ENCODE measurements around the gene TAGLN.
"Not testable (repeated sequence)": the region's sequence is repeated elsewhere in the genome, so short reads cannot be mapped to it uniquely, and the experiment has no call there.

The TAGLN gene

DNA sequence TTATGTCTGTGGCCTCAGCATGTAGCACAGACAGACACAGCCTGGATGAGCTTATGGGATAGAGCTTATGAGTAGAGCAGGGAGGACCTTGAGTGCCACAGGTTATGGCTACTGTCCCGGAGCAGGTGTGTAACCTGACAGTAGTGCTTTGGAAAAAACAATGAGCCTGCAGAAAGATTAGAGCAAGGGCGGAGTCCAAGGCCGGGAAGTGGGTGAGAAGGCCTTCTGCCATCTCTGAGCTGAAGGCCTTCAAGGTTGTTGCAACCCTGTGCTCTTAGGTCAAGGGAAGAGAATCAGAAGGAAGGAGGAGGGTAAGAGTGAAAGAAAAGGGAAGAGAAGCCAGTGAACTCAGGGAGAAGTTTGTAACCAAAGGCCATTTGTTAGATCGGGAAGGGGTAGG lies 3.9 kb upstream of the TAGLN start:
- FAIRE-seq: no peak
- no peak for DNase-seq (ENCODE audit: insufficient read length, low spot score)

DNA sequence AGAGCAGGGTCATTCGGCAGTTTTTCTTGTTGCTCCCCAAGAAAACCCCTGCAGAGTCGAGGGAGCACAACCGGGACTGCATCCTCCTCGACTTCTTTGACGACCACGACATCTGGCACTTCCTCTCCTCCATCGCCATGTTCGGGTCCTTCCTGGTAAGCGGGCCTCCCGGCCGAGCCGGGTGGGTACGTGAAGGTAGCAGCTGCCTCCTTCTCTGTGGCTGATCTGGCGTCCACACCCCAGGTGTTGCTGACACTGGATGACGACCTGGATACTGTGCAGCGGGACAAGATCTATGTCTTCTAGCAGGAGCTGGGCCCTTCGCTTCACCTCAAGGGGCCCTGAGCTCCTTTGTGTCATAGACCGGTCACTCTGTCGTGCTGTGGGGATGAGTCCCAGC lies 3.4 kb upstream of the TAGLN start:
- DNase-seq (ENCODE audit: insufficient read length, low spot score): no peak
- FAIRE-seq: no peak

DNA sequence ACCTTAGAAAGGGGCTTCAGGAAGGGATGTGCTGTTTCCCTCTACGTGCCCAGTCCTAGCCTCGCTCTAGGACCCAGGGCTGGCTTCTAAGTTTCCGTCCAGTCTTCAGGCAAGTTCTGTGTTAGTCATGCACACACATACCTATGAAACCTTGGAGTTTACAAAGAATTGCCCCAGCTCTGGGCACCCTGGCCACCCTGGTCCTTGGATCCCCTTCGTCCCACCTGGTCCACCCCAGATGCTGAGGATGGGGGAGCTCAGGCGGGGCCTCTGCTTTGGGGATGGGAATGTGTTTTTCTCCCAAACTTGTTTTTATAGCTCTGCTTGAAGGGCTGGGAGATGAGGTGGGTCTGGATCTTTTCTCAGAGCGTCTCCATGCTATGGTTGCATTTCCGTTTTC lies 2.2 kb upstream of the TAGLN start:
- no peak for FAIRE-seq

DNA sequence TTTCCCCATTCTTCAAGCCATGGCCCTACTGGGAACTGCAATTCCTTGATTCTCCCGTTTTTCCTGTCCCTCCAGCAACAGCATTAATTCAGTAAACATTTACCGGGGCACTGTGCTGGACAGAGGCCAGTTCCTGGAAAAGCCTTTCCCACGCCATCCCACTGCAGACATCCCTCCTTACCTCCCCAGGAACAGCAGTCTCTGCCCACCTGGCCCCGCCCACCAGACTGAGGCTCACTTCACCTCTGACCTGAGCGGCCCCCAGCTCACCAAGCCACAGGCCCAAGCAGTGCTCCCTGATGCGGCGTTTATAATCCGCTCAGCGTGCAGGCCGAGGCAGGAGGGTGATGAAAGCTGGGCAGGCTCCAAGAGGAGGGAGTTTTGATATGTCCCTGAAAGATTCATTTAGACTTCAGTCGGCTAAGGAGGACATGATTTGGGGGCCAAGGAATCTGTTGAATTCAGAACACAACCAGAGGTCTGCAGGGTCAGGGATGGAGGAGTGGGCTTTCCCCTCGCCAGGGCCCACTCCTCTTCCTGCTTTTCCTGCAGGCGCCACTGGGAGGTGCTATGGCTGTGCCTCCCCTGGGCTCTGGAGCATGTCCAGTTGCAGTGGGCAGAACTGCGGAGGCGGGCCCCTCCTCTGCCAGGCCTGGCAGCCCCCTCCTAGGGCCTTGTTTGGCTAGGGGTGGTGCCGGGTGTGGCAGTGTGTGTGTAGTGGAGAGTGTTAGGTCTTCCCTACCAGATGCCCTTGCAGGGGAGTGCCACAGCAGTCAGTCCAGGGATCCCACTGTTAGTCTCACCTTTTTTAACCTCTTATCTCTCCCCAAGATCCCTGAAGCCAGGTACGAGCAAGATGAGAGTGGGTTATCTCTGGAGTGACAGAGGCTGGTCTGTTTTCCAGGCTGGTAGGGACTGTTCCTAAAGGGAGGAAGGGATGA lies 1.4 kb upstream of the TAGLN start:
- DNase-seq (ENCODE audit: insufficient read length, low spot score) (no peak), FAIRE-seq (no peak)

More for the DNA sequence above, 2.2 kb upstream of the TAGLN start:
- no peak for DNase-seq (ENCODE audit: insufficient read length, low spot score)

DNA sequence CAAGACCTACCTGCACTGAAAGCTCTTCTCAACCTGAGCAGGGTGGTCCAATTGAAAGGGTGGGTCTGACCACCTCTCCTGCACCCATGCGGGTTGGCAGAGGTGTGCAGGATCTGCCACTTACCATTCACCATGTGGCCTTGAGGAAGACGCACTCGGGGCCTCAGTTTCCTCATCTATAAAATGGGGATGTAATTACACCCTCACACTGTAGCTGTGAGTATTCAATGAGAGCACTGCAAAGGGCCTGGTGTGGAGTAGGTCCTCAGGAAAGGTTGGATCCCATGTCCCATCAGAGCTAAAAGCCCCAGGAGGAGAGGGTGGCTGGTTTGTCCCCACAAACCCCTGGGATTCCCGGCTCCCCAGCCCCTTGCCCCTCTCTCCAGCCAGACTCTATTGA lies 557 bp upstream of the TAGLN start:
- no peak for FAIRE-seq
- no peak for DNase-seq (ENCODE audit: insufficient read length, low spot score)

DNA sequence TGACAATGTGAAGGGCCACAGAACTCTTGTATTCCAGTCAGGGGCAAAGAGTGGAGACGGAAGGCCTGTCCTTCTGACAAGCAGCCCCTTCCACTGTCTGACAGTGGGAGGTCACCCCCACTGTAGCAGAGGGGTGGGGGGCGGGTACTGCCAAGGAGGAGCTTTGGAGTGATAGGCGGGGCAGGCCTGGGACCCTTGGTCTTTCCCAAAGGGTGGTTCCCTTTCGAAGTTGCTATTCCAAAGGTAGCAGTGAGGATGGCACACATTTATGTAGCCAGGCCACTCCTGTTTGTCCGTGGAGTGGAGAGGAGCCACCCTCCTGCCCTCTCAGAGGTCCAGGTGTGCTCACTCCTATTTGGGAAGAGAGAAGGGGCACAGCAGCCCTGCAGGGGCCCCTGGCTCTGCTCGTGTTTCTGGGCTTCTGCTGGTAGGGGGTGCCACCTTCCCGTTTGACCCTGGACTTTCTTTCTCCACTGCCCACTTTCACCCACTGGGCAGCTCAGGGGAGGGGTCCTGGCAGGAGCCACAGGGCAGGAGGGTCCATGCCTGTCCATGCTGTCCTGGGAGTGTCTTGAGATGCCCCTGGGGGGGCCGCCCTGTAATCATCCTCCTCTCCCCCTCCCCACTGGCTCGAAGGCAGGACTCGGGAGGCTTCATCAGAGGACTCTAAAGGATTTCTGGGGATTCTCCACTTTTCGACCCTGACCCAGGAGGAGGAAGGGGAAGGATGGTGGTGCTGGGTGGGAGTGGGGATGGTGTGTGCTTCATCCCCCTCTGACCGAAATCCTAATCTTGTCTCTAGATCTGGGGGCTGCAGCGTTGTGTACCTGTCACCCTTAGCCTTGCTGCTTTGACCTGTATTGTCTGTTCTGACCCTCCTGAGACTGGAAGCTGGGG lies 994 bp downstream of the TAGLN start:
- FAIRE-seq (no peak), DNase-seq (ENCODE audit: insufficient read length, low spot score) (no peak)

DNA sequence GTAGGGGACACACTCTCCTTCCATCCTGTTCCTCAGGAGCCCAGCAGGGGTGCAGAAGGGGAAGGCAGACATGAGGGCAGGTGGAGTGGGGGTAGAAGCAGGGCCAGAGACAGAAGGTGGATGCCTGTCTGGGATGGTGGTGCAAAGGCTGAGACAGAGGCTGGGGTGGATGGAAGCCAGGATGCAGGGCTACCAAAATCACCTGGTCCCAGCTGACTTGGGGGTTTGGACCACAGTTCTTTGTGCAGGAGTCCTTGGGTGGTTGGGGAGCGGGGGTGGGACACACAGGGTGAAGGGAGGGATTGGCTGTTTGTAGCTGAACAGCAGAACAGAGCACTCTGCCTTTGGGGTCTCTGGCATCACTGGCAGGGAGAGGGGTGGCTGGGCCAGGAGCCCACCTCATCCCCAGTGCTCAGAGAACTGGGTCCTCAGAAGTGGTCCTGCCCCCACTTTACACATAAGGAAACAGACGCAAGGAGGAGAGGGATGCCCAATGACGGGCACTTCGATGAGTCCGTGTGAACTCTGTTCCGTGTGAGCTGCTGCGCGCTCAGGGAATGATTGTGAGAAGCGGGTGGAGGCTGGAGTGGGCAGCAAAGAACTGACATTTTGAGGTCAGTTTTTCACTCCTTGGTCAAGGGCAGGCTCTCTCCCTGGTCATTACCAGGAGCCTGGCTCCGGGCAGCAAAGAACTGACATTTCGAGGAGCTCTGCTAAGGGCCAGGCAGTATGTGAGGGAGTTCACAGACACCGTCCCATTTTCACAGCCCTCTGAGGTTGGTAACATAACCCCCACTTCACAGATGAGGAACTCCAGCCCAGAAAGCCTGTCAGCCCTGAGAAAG lies 1.9 kb downstream of the TAGLN start:
- FAIRE-seq (no peak), DNase-seq (ENCODE audit: insufficient read length, low spot score) (no peak)

DNA sequence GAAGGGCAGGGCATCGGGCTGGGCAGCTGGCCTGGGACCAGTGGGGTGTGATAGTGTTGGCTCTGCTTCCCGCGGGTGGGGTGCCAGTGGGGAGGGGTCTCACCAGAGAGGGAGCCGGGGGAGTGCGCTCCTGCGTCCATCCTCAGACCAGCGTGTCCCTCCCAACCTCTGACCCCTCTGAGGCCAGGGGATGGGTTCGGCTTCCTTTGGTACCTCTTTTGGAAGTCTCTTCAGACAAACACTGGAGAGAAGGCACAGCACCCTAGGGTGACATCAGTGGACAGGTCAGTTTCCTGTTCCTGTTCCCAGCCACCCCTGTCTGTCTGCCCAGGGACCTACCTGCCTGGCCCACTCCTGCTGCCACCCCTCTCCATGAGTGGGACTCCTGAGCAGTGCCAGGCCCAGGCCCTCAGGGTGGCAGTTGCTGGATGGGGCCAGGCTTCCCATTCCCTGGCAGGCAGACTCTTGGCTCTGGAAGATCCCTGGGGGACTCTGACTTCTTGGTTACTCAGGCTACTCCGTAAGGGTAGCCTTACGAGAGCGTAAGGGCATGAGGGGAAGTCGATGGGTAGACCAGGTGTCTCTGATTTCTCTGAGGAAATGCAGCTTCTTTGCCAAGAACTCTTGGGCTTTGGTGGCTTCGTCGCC lies 2.6 kb downstream of the TAGLN start:
- FAIRE-seq: no peak
- DNase-seq (ENCODE audit: insufficient read length, low spot score): no peak

DNA sequence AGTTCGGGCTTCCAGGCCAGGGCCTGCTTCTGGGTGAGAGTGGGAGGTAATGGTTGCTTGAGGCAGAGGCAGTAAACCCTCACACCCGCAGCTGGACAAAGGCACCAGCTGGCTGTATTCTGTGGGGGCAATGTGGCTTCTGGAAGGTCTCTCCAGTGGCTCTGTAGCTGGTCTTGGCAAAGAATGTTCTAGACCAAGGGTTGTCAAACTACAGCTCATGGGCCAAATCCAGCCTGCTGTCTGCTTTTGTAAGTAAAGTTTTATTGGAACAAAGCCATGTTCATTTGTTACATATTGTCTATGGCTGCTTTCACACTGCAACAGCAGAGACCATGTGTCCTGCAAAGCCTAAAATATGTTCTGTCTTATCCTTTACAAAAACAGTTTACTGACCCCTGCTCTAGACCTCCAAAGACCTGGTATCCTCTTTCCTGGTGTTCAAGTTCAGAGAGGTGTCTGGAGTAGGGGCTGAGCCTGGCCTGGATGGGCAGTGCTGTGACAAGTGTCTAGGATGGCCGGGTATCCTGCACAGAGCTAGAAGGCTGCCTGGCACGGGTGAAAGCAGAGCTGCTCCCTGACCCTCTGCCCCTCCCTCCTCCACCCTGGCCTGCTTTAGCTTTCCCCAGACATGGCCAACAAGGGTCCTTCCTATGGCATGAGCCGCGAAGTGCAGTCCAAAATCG lies 3.4 kb downstream of the TAGLN start:
- DNase-seq (ENCODE audit: insufficient read length, low spot score) (no peak), FAIRE-seq (no peak)

DNA sequence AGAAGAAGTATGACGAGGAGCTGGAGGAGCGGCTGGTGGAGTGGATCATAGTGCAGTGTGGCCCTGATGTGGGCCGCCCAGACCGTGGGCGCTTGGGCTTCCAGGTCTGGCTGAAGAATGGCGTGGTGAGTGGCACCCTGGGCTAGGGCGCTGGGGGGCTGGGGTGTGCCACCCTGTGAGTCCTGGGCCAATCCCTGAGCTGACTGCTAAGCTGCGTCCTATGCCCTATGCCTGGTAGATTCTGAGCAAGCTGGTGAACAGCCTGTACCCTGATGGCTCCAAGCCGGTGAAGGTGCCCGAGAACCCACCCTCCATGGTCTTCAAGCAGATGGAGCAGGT lies 3.9 kb downstream of the TAGLN start:
- DNase-seq (ENCODE audit: insufficient read length, low spot score) (no peak), FAIRE-seq (no peak)

DNA sequence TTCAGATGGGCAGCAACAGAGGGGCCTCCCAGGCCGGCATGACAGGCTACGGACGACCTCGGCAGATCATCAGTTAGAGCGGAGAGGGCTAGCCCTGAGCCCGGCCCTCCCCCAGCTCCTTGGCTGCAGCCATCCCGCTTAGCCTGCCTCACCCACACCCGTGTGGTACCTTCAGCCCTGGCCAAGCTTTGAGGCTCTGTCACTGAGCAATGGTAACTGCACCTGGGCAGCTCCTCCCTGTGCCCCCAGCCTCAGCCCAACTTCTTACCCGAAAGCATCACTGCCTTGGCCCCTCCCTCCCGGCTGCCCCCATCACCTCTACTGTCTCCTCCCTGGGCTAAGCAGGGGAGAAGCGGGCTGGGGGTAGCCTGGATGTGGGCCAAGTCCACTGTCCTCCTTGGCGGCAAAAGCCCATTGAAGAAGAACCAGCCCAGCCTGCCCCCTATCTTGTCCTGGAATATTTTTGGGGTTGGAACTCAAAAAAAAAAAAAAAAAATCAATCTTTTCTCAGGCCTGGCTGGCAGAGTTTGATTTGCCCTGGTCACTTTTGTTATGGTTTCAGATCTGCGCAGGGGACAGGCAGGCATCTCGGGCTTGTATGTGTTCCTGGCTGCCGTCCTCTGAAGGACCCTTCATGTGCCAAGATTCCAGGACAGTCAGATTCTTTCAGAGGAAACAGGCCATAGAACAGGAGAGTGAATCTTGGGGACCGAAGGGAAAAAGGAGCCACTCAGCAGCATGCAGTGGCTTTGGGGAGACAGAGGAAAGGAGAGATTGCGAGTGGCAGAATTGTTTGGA lies 5.3 kb downstream of the TAGLN start:
- DNase-seq (ENCODE audit: insufficient read length, low spot score): no peak
- no peak for FAIRE-seq

DNA sequence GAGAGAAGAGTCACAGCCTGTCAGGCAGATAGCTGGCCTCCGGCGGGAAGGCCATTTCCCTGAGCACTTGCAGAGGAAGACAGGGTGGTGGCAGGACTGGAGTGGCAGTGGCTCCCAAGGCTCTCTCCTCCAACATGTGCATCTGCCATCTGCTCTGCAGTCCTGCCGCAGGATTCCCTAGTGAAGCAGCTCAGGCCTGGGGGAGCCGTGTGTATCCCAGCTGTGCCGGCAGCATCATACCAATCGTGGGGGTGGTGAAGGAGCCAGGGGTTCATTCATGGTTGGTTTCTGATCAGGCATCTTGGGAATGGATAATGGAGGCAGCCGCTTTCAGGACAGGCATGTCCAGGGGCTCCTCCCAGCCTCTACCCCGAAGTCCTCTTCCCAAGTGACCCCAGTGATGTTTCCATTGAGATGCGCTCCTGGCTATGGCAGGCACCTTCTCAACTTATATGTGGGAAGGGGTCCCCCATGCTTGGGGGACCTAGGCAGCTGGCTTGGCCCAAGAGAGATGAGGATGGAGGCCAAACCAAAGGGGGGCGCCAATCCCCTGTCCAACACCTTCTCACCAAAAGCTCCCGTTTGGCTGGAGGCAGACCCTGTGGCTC lies 6.1 kb downstream of the TAGLN start:
- FAIRE-seq: no peak
- no peak for DNase-seq (ENCODE audit: insufficient read length, low spot score)

DNA sequence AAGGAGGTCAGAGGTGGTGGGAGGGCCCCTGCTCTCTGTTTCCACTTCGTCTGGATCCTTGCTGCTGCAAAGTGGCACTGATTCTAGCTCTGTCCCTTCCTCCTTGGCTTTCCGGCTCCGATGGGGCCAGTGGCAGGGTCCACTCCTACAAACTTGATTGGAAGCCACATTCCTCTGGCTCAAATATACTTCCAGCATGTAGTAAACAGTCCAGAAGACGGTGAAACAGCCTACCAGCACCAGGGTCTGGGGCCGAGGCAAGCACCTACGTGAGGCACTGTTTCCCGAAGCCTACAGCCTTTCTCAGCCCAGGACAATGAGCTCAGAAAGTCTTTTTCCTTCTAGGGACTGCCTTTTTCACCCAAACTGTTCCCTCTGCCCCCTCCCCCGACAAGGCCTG lies 6.9 kb downstream of the TAGLN start:
- DNase-seq (ENCODE audit: insufficient read length, low spot score): not testable (repeated sequence)
- peak; percentile 53 for FAIRE-seq

DNA sequence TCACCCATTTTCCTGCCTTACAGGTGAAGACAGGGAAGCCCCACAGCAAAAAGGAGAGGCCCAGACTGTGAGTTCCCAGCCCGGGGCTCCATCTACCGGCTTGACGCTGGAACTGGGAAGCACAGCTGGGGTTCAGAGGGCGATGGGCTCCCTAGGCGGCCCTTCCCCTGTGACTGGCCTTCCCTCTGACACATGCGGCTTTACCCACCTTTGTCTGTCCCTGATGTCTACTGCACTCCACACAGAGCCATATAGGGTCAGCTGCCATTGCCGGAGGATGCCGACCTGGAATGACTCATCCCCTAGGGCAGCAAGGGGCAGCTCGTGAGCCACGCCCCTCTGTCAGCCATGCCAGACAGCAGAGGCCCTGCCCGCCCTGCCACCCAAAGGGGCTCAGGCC lies 7.7 kb downstream of the TAGLN start:
- not testable (repeated sequence) for DNase-seq (ENCODE audit: insufficient read length, low spot score); FAIRE-seq

DNA sequence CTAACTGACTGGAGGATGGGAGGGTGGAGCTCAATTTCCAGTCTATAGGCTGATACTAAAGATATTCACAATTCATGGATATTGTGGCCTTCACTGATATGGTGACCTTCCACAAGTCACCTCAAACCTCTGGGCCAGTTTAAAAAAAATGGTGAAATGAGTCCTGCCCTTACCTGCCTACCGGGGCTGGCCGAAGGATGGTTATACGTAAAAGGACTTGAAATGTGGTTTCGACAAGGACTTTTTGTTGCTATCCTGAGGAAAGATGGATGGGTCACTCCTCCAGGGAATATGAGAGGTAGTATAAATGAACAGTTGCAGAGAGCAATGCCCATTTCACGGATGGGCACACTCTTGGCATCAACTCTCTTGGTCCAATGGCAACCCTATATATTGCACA lies 8.3 kb downstream of the TAGLN start:
- DNase-seq (ENCODE audit: insufficient read length, low spot score); FAIRE-seq: not testable (repeated sequence)

DNA sequence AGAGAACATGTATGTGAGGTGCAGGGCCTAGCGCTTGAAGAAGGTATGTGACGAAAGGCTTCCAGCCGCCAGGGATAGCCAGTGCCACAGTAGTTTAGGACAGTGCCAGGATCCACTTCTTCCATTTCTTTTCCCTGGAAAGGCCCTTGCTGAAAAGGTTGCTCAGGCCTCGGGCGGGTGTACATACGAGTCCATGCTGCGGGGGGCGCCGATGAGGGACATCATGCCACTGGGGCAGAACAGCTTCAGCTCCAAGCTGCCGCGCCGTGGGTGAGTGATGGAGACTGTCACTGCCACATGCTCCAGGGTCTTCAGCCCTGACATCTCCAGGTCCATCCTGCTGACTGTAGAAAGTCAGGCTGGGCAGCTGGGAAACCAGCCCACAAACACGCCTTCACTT lies 9.5 kb downstream of the TAGLN start:
- FAIRE-seq; DNase-seq (ENCODE audit: insufficient read length, low spot score): not testable (repeated sequence)

DNA sequence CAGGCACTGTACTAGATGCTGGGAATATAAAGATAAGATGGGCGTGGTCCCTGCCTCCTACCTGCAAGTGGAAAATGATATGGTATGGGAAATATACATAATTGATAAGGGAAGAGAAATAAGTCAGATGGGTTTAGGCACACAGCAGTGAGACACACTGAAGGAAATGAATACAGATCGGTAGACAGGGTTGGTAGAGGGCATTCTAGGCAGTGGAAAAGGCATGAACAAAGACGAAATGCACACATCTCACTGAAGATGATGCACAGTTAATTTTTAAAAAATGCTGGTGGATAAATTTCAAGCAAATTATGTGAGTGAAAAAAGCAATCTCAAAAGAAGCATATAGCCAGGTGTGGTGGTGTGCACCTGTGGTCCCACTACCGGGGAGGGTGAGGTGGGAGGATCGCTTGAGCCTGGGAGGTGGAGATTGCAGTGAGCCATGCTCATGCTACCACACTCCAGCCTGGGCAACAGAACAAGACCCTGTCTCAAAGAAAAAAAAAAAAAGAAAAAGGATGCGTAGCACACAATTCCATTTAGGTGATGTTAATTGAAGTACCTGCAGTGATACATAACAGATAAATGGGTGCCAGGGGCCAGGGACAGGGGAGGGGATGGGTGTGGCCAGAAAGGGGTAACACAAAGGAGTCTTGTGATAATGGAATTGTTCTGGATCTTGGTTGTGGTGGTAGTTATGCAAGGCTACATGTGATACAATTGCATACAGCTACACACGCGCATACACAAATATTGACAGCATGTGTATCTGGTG lies 10.4 kb downstream of the TAGLN start:
- not testable (repeated sequence) for FAIRE-seq; DNase-seq (ENCODE audit: insufficient read length, low spot score)

DNA sequence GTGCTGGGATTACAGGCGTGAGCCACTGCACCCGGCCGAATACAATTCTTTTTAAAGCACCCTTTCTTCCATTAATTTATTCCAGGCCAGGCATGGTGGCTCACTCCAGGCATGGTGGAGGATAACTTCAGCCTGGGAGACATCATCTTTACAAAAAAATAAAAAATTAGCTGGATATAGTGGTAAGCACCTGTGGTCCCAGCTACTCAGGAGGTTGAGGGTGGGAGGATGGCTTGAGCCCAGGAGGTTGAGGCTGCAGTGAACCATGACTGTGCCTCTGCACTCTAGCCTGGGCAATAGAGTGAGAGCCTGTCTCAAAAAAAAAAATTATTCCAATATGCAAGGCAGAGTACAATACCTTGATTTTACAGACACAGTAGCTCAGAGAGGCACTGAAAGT lies 11.4 kb downstream of the TAGLN start:
- DNase-seq (ENCODE audit: insufficient read length, low spot score) (no peak), FAIRE-seq (no peak)

Measured in GM19239 (cell line).